ENCODE results near the gene ZBTB22.

Gene ZBTB22

GRCh38 chr6:33297406-33297955, 20.1 kb downstream of the ZBTB22 start:
- no peak for TF ChIP-seq CTCF (conservative IDR thresholded peaks at IDR 0.05; ENCODE audit: low read depth, low read length)
- peak overlapping the region; percentile 92 for H3K4me3 ChIP-seq (ENCODE audit: low read depth, low read length)
- no peak for DNase-seq (ENCODE audit: low read depth)

- no peak for TF ChIP-seq CTCF (conservative IDR thresholded peaks at IDR 0.05; ENCODE audit: low read depth, low read length)
- DNase-seq (ENCODE audit: low read depth) = no peak
- peak overlapping the region; percentile 92 for H3K4me3 ChIP-seq (ENCODE audit: low read depth, low read length)
Observed at GRCh38 chr6:33296797-33297405, 20.6 kb downstream of the ZBTB22 start.

- DNase-seq (ENCODE audit: low read depth) = no peak
- TF ChIP-seq CTCF (conservative IDR thresholded peaks at IDR 0.05; ENCODE audit: low read depth, low read length) = no peak
- no peak overlapping the region for H3K4me3 ChIP-seq (ENCODE audit: low read depth, low read length)
Observed at GRCh38 chr6:33295621-33296369, 21.7 kb downstream of the ZBTB22 start.

- H3K4me3 ChIP-seq (ENCODE audit: low read depth, low read length) = no peak overlapping the region
- TF ChIP-seq CTCF (conservative IDR thresholded peaks at IDR 0.05; ENCODE audit: low read depth, low read length) = no peak
- no peak for DNase-seq (ENCODE audit: low read depth)
Observed at GRCh38 chr6:33294086-33294823, 23.3 kb downstream of the ZBTB22 start.

- TF ChIP-seq CTCF (conservative IDR thresholded peaks at IDR 0.05; ENCODE audit: low read depth, low read length) = no peak
- no peak overlapping the region for H3K4me3 ChIP-seq (ENCODE audit: low read depth, low read length)
- DNase-seq (ENCODE audit: low read depth) = no peak
Observed at GRCh38 chr6:33292996-33293682, 24.4 kb downstream of the ZBTB22 start.

- TF ChIP-seq CTCF (conservative IDR thresholded peaks at IDR 0.05; ENCODE audit: low read depth, low read length) = no peak
- DNase-seq (ENCODE audit: low read depth) = no peak
- peak overlapping the region; percentile 87 for H3K4me3 ChIP-seq (ENCODE audit: low read depth, low read length)
Observed at GRCh38 chr6:33290459-33290858, 27.1 kb downstream of the ZBTB22 start.

Data from choroid plexus epithelial cell (primary cell).